ENCODE results near the gene GPR39. TPM values are rescaled to one million over a fixed set of nuclear protein-coding genes. Genes with fewer than 3 reads are reported as not detected.

Gene GPR39
- total and polyA plus RNA-seq, 7 experiments from 2014 or later: not detected

- H3K27me3 ChIP-seq (ENCODE audit: control insufficient read depth in 2 of 2, insufficient read depth in 2 of 2, low read length in 2 of 2): no peaks in the 10 kb centered on the region
- H3K4me1 Mint-ChIP-seq: no peaks in the 10 kb centered on the region
- H3K36me3 Mint-ChIP-seq: no peaks in the 10 kb centered on the region
- ATAC-seq (no peak), DNase-seq (no peak)
- ChIA-PET CTCF (no interaction called here), POLR2A (no interaction called here)
- no peak overlapping the region for H3K27ac ChIP-seq (ENCODE audit: low read depth, low read length)
- H3K27me3 Mint-ChIP-seq: peaks cover 0 to 4% (median 0%) of the 10 kb centered on the region in 5 donors
- no peak overlapping the region for H3K4me3 ChIP-seq (ENCODE audit: low read length)
- no peaks in the 10 kb centered on the region for H3K36me3 ChIP-seq (ENCODE audit: control insufficient read depth in 2 of 3, insufficient read depth in 3 of 3, low read length in 3 of 3)
- no peaks in the 10 kb centered on the region for H3K9me3 ChIP-seq (ENCODE audit: control insufficient read depth in 2 of 3, low read length in 3 of 3)
- H3K27ac Mint-ChIP-seq: no peak overlapping the region
- H3K4me1 ChIP-seq (ENCODE audit: control insufficient read depth in 2 of 2, insufficient read depth in 2 of 2, low read length in 2 of 2): no peaks in the 10 kb centered on the region
- H3K9me3 Mint-ChIP-seq: peaks cover 3 to 23% (median 10%) of the 10 kb centered on the region in 11 donors
- no peak overlapping the region for H3K4me3 Mint-ChIP-seq
- intact Hi-C loops (cut with micrococcal nuclease): no loop called here
These were observed 33.3 kb downstream of the GPR39 start for GRCh38 chr2:132449868-132450267.

GRCh38 chr2:132460781-132461180 is 44.2 kb downstream of the GPR39 start:
- H3K27me3 Mint-ChIP-seq: peaks cover 0 to 12% (median 4%) of the 10 kb centered on the region in 5 donors

GRCh38 chr2:132462236-132462635 is 45.6 kb downstream of the GPR39 start:
- intact Hi-C loops (cut with micrococcal nuclease): no loop called here
- Histone ChIP-seq H3K36me3 (ENCODE audit: control insufficient read depth in 2 of 3, insufficient read depth in 3 of 3, low read length in 3 of 3) (no peaks in the 10 kb centered on the region), H3K27ac (ENCODE audit: low read depth, low read length) (no peak overlapping the region), H3K27me3 (ENCODE audit: control insufficient read depth in 2 of 2, insufficient read depth in 2 of 2, low read length in 2 of 2) (no peaks in the 10 kb centered on the region), H3K9me3 (ENCODE audit: control insufficient read depth in 2 of 3, low read length in 3 of 3) (peaks cover 0 to 19% (median 4%) of the 10 kb centered on the region in 3 experiments), H3K4me3 (ENCODE audit: low read length) (no peak overlapping the region), H3K4me1 (ENCODE audit: control insufficient read depth in 2 of 2, insufficient read depth in 2 of 2, low read length in 2 of 2) (no peaks in the 10 kb centered on the region)
- ChIA-PET CTCF (no interaction called here), POLR2A (no interaction called here)
- ATAC-seq (no peak), DNase-seq (no peak)
- Mint-ChIP-seq H3K4me3 (no peak overlapping the region), H3K4me1 (no peaks in the 10 kb centered on the region), H3K36me3 (peaks cover 0 to 4% (median 0%) of the 10 kb centered on the region in 5 donors), H3K27ac (no peak overlapping the region), H3K9me3 (peaks cover 7 to 44% (median 18%) of the 10 kb centered on the region in 11 donors), H3K27me3 (peaks cover 0 to 12% (median 4%) of the 10 kb centered on the region in 5 donors)

More at GRCh38 chr2:132460781-132461180, 44.2 kb downstream of the GPR39 start:
- Mint-ChIP-seq H3K36me3 (peaks cover 0 to 4% (median 0%) of the 10 kb centered on the region in 5 donors), H3K9me3 (peaks cover 7 to 57% (median 18%) of the 10 kb centered on the region in 11 donors), H3K4me3 (no peak overlapping the region), H3K27ac (no peak overlapping the region), H3K4me1 (no peaks in the 10 kb centered on the region)
- ATAC-seq: no peak
- Histone ChIP-seq H3K4me3 (ENCODE audit: low read length) (no peak overlapping the region), H3K4me1 (ENCODE audit: control insufficient read depth in 2 of 2, insufficient read depth in 2 of 2, low read length in 2 of 2) (no peaks in the 10 kb centered on the region), H3K36me3 (ENCODE audit: control insufficient read depth in 2 of 3, insufficient read depth in 3 of 3, low read length in 3 of 3) (no peaks in the 10 kb centered on the region), H3K27me3 (ENCODE audit: control insufficient read depth in 2 of 2, insufficient read depth in 2 of 2, low read length in 2 of 2) (no peaks in the 10 kb centered on the region), H3K9me3 (ENCODE audit: control insufficient read depth in 2 of 3, low read length in 3 of 3) (peaks cover 0 to 8% (median 0%) of the 10 kb centered on the region in 3 experiments), H3K27ac (ENCODE audit: low read depth, low read length) (no peak overlapping the region)
- no peak for DNase-seq
- CTCF ChIA-PET: no interaction called here
- intact Hi-C loops (cut with micrococcal nuclease): no loop called here
- POLR2A ChIA-PET: no interaction called here

- intact Hi-C loops (cut with micrococcal nuclease): no loop called here
- Mint-ChIP-seq H3K9me3 (peaks cover 7 to 39% (median 16%) of the 10 kb centered on the region in 11 donors), H3K4me1 (no peaks in the 10 kb centered on the region), H3K27me3 (peaks cover 0 to 12% (median 4%) of the 10 kb centered on the region in 5 donors), H3K27ac (no peak overlapping the region), H3K36me3 (peaks cover 0 to 4% (median 0%) of the 10 kb centered on the region in 5 donors), H3K4me3 (no peak overlapping the region)
- H3K36me3 ChIP-seq (ENCODE audit: control insufficient read depth in 2 of 3, insufficient read depth in 3 of 3, low read length in 3 of 3): no peaks in the 10 kb centered on the region
- ChIA-PET CTCF (no interaction called here), POLR2A (no interaction called here)
- ATAC-seq (no peak), DNase-seq (no peak)
- H3K4me3 ChIP-seq (ENCODE audit: low read length): no peak overlapping the region
- H3K27ac ChIP-seq (ENCODE audit: low read depth, low read length): no peak overlapping the region
- peaks cover 0 to 24% (median 4%) of the 10 kb centered on the region in 3 experiments for H3K9me3 ChIP-seq (ENCODE audit: control insufficient read depth in 2 of 3, low read length in 3 of 3)
- H3K4me1 ChIP-seq (ENCODE audit: control insufficient read depth in 2 of 2, insufficient read depth in 2 of 2, low read length in 2 of 2): no peaks in the 10 kb centered on the region
- H3K27me3 ChIP-seq (ENCODE audit: control insufficient read depth in 2 of 2, insufficient read depth in 2 of 2, low read length in 2 of 2): no peaks in the 10 kb centered on the region
These were observed 47.1 kb downstream of the GPR39 start for GRCh38 chr2:132463719-132464118.

- no peak overlapping the region for H3K4me3 Mint-ChIP-seq
These were observed 49.3 kb downstream of the GPR39 start for GRCh38 chr2:132465917-132466316.

GRCh38 chr2:132466428-132467028 is 49.9 kb downstream of the GPR39 start:
- DNase-seq: no peak
- no peaks in the 10 kb centered on the region for H3K27me3 ChIP-seq (ENCODE audit: control insufficient read depth in 2 of 2, insufficient read depth in 2 of 2, low read length in 2 of 2)
- H3K36me3 Mint-ChIP-seq: peaks cover 0 to 4% (median 0%) of the 10 kb centered on the region in 5 donors
- H3K27ac Mint-ChIP-seq: no peak overlapping the region
- peaks cover 5 to 32% (median 13%) of the 10 kb centered on the region in 11 donors for H3K9me3 Mint-ChIP-seq
- H3K4me3 Mint-ChIP-seq: no peak overlapping the region
- H3K4me1 ChIP-seq (ENCODE audit: control insufficient read depth in 2 of 2, insufficient read depth in 2 of 2, low read length in 2 of 2): no peaks in the 10 kb centered on the region
- CTCF ChIA-PET: no interaction called here
- POLR2A ChIA-PET: no interaction called here
- no peaks in the 10 kb centered on the region for H3K27me3 Mint-ChIP-seq
- intact Hi-C loops (cut with micrococcal nuclease): no loop called here
- no peak overlapping the region for H3K27ac ChIP-seq (ENCODE audit: low read depth, low read length)
- peaks cover 0 to 40% (median 4%) of the 10 kb centered on the region in 3 experiments for H3K9me3 ChIP-seq (ENCODE audit: control insufficient read depth in 2 of 3, low read length in 3 of 3)
- ATAC-seq: no peak
- H3K36me3 ChIP-seq (ENCODE audit: control insufficient read depth in 2 of 3, insufficient read depth in 3 of 3, low read length in 3 of 3): no peaks in the 10 kb centered on the region
- no peak overlapping the region for H3K4me3 ChIP-seq (ENCODE audit: low read length)
- no peaks in the 10 kb centered on the region for H3K4me1 Mint-ChIP-seq

More at GRCh38 chr2:132465917-132466316, 49.3 kb downstream of the GPR39 start:
- Histone ChIP-seq H3K27me3 (ENCODE audit: control insufficient read depth in 2 of 2, insufficient read depth in 2 of 2, low read length in 2 of 2) (no peaks in the 10 kb centered on the region), H3K4me3 (ENCODE audit: low read length) (no peak overlapping the region), H3K4me1 (ENCODE audit: control insufficient read depth in 2 of 2, insufficient read depth in 2 of 2, low read length in 2 of 2) (no peaks in the 10 kb centered on the region), H3K36me3 (ENCODE audit: control insufficient read depth in 2 of 3, insufficient read depth in 3 of 3, low read length in 3 of 3) (no peaks in the 10 kb centered on the region), H3K9me3 (ENCODE audit: control insufficient read depth in 2 of 3, low read length in 3 of 3) (peaks cover 0 to 40% (median 4%) of the 10 kb centered on the region in 3 experiments), H3K27ac (ENCODE audit: low read depth, low read length) (no peak overlapping the region)
- no peak overlapping the region for H3K27ac Mint-ChIP-seq
- POLR2A ChIA-PET: no interaction called here
- H3K4me1 Mint-ChIP-seq: no peaks in the 10 kb centered on the region
- peaks cover 2 to 34% (median 13%) of the 10 kb centered on the region in 11 donors for H3K9me3 Mint-ChIP-seq
- intact Hi-C loops (cut with micrococcal nuclease): no loop called here
- CTCF ChIA-PET: no interaction called here
- H3K36me3 Mint-ChIP-seq: peaks cover 0 to 3% (median 0%) of the 10 kb centered on the region in 5 donors
- no peaks in the 10 kb centered on the region for H3K27me3 Mint-ChIP-seq
- no peak for DNase-seq
- no peak for ATAC-seq
